HG02588 (cell line): ENCODE measurements around the gene ZNF362.

Experiments
- ATAC-seq: cut with Tn5 transposase; IDR thresholded peaks from one replicate; pipeline ENCODE4 v1.9.1; 2021; ENCODE audit warnings: mild to moderate bottlenecking, moderate library complexity; ENCODE audit not compliant: unreplicated experiment

ZNF362 gene

DNA sequence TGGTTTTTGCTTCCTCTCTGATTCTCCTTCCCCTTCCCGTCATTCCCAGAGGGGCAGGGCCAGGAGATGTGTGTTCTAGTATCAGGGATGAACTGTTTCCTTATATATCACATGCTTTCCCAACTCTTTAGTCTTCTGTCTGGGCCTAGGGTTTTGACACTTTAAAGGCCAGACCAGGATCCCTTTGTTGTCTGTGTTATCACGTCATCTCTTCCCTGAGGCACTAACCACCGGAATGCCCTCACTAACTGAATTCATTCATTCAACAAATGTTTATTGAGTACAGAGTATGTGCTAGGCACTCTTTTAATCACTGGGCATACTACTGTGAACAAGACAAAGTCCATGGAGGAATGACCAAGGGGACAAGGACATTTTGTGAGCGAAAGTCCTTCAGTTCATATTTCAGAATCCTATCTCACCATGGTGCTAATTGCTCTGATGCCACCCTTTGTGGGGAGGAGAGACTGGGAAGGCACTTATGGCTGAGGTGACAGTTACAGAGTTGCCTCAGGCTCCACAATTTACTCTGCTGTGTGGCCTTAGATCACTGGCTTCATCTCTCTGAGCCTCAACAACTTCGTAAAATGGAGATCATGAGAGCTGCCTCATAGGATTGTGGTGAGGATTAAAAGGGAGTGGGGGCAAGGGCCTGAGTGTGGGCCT, 12.0 kb upstream of the ZNF362 start:
- ATAC-seq, result no peak

- no peak for ATAC-seq
Observed at GRCh38 chr1:33244809-33245186, 11.5 kb upstream of the ZNF362 start.

- ATAC-seq, result no peak
Observed at GRCh38 chr1:33246171-33246570, 10.1 kb upstream of the ZNF362 start.

- no peak for ATAC-seq
Observed at GRCh38 chr1:33247545-33247944, 8.7 kb upstream of the ZNF362 start.

DNA sequence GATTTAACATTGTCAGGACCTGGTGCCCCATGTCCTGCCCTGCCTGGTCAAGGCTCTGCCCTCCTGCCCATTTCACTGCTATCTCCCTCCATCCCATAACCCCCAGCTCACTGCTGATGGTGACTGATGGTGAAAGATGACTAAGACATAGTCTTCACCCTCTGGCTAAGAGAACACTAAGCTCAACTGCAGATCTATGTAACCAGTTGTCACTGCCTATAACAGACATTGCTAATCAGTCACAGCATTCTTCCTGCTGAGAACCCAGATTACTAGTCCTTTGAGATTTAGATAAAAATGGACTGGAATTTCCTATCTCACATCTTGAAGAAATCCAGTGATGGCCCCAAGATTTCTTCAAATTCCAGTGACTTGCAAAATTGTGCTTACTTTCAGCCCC, 8.0 kb upstream of the ZNF362 start:
- ATAC-seq, result no peak

DNA sequence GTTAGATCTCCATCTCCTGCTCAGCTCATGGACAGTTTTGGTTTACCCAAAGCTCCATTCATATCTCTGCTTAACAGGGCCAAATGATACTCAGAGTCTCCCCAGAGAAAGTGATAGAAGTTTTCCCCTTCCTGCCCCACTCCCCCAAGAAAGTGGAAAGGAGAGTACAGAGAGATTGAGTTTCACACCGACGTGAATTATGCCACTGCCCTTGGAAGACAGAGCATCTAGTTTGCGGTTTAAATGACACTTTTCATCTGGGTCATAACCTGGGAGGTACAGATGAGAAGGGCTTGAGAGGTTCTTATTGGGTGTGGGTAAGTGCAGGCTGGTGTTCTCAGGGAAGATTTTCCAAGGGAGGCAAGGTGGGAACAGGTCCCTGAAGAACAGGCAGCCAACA, 6.9 kb upstream of the ZNF362 start:
- ATAC-seq, result no peak

- ATAC-seq, result no peak
Observed at GRCh38 chr1:33250217-33250616, 6.1 kb upstream of the ZNF362 start.

DNA sequence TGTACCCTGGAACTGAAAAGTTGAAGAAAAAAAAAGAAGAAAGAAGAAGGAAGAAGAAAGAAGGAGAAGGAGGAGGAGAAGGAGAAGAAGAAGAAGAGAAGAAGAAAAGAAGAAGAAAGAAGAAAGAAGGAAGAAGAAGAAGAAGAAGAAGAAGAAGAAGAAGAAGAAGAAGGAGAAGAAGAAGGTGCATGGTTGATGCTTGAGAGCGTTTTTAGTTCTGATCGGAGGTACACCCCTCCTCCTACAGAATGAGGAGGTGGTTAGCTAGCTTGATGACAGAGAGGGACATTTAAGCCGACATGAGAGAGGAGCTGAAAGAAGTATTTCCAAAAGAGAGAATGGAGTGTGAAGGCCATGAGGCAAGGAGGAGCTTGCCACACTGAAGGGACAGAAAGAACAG, 5.6 kb upstream of the ZNF362 start:
- no peak for ATAC-seq

DNA sequence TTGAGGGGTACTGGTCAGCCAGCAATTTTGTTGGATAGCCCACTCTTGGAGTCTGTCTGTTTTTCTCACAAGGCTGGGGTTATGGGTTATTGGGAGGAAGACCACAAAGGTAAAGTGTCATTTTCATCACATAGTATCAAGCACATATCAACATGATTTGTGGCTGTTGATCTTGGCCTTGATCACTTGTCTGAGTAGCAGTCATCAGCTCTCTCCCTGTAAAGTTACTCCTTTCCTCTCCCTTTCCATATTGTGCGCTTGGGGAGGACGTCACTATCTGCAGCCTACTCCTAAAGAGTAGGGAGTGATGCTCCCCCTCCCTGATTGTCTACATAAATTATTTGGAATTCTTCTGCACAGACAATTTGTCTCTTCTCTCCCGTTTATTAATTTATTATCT, 1.8 kb upstream of the ZNF362 start:
- ATAC-seq, result no peak

DNA sequence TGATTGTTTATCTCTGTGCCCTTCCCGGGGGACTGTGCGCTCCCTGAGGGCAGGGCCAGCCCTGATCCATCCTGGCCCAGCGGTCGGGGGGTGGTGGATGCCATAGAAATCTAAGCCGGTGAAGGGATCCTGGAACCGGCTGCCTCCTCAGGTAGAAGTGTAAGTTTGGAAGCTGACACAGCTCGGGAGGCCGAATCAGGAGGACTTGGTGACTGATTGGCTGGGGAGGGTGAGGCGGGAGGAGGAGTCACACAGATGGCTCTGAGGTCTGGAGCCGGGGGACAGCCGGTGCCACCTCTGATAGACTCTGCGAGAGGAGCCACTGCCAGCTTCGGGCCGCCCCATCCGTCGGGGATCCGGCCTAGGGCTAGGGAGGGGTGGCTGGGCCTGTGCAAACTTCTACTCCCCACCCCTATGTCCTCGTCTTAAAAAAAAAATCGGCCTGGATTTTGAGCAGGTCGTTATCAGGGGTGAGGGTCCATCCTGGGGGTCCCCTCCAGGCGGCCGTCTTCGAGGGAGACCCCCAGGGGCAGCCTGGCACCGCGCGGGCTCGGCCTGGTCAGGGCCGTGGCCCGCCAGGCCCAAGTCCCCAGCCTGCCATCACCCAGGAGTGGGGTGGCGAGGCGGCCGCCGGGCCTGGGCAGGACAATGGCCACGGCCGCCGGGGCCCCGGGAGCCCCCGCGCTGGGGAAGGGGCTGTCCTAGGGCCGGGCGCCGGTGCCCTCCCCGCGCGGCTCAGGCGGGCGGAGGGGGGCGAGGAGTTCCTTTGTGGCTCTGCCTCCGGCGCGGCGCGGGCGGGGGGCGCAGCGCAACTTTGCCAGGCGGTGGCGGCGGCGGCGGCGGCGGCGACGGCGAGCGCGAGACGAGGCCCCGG, 708 bp upstream of the ZNF362 start:
- no peak for ATAC-seq

DNA sequence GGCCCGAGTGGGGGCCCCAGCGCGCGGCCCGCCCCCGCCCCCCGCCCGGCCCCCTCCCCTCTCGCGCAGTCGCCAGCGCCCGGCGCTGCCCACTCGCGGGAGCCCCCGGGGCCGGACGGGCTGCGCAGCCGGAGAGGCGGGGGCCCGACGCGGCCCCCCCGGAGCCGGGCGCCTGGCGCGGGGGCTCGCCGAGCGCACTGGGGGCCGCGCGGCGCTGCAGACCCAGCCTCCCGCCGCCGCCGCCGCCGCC, 146 bp upstream of the ZNF362 start:
- ATAC-seq, result no peak

- no peak for ATAC-seq
Observed at GRCh38 chr1:33257207-33257771, 997 bp downstream of the ZNF362 start.

GRCh38 chr1:33257772-33258712, 1.8 kb downstream of the ZNF362 start:
- ATAC-seq, result no peak

DNA sequence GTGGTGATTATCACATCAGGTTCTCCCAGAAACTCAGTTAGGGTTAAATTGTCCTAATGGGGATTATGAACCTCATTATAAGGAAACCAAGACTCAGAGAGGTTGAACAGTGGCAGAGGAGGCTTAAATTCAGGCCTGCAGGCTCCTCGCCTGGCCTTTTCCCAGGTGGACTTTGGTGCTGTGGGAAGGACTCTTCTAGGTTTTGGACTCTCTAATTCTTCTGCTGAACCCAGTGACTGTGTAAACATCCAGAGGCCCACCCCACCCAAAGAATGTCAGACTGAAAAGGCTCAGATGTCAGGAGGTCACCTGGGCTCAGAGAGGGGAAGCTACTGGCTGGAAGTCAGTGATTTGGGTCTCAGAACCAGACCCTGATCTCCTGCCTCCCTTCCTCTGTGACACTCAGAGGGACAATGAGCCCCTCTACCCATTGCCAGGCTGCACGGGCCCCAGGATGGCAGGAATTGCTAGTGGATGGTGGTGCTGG, 2.5 kb downstream of the ZNF362 start:
- no peak for ATAC-seq

DNA sequence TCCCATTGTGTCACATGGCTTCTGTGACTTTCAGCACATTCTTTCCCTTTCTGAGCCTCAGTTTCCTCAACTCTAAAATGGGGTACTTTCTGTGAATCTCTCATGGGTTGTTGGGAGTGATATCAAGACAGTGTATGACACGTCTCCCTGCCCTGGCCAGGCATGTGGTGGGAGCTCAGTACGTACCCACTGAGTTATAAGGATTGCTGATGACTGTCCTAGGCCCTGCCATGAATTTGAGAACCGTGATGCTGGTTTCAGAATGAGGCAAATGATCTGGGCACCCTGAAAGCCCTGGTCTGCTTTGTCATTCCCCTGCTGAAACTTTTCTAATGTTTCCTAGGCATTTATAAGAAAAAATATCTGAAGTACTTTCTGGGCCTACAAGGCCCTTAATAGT, 3.6 kb downstream of the ZNF362 start:
- ATAC-seq, result no peak

DNA sequence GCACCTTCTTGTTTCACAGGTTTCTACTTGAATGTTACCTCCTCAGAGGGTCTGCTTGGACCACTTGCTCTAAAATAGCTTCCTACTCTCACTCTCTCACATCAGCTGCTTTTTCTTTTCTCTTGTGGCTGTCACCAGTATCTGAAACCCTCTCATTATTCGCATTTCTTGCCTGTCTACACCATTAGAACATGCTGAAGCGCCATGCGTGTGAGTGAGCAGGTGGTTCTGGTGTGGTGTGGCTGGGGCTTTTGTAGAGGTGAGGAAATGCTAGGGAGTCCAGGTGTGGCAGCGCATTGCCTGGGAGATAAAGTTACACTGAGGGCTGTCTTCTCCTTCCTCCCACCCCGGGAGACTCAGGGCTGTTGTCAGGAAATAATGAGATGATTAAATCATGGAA, 4.1 kb downstream of the ZNF362 start:
- no peak for ATAC-seq

DNA sequence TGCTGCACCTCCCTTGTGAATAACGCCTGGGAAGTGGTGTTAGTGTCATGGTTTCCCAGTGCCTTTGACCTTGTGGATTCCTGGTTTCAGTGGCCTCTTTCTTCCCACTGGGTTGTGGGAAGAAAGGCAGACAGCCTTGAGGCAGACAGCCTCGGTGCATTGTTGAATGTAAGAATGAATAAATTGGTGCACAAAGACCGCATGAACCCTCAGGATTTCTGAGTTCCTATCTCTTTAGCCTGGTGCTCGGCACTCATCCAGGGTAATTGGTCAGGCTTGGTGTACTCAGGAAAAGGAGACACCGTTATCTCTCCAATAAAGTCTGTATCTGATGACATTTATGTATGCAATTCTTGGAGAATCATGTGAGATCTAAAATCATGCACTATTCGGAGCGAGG, 5.1 kb downstream of the ZNF362 start:
- no peak for ATAC-seq

DNA sequence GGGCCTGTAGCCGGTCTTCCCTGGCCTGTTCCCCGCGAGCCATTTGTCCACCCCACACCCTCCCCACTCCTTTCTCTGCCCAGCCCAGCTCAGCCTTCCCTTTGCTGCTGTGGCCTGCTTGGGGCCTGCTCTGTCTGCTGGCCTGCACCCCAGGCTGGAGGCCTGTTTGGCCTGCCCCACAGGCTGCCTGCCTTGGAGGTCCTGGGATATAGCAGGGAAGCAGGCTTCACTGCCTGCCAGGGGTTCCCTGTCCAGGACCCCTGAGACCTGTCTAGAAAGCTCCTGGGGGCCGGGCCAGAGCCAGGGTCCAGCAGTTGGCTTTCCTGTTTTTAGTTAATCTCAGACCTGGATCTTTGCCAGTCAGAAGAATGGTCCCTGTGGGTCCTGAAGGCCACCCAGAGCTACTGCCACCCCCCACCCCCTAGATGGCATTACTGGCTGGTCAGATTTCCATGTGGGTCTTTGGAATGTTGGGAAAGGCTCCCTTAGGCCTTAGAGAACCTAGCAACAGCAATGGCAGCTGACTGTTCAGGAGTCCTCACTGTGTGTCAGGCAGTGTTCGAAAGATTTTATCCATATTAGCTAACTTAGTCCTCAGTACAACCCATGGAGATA, 7.7 kb downstream of the ZNF362 start:
- no peak for ATAC-seq

DNA sequence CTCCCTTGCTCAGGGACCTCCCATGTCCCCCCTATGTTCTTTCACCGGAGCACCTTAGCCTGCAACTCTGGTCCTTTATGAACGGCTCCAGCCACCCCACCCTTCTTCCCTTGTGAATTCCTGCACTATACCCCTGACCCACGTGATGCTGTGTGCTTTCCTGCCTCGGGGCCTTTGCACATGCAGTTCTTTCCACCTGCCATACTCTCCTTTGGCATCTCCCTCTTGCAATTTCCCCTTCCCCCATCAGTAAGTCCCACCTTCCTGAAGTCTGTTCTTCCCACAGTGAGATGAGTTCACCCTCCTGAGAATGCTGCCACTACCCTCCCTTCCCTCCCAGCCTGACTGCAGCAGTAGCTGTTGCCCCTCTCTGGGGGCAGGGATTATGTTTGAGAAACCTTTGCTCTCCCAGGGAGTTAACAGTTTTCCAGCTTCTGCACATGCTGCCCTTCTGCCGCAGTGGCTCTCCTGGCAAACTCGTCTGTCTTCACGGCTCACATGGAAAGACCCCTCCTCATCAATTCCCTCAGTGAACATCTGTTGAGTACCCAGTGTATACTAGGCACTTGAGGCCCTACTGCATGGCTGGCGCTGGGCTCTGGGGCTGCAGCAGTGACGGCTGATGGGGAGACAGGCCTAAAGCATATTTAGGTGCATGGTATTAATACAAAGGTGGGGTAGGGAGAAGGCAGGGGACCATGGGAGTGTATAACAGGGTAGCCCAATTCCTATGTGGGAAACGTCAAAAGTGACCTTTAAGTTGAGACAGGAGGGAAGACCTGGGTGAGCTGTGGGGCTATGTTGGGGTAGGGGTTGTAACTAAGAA, 9.7 kb downstream of the ZNF362 start:
- ATAC-seq, result no peak

DNA sequence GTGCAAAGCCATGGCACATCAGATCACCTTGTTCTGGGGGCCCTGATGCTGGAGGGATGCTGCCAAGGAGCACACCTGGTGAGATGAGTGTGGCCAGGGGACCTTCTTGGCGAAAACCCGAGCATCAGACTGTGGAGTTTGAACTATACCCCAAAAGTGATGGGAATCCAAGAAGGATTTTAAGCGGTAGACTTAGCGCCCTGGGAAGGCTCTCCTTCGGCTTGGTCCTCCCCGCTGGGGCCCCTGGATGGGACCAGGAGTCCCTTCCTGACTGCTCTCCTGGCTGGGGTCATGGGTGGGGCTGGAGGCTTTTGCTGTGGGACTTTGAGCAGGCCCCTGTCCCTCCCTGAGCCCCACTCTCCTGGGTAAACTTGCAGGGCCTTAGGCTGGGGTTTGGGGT, 10.5 kb downstream of the ZNF362 start:
- no peak for ATAC-seq
